Measurements from ENCODE around the gene THSD4.

Gene THSD4

DNA sequence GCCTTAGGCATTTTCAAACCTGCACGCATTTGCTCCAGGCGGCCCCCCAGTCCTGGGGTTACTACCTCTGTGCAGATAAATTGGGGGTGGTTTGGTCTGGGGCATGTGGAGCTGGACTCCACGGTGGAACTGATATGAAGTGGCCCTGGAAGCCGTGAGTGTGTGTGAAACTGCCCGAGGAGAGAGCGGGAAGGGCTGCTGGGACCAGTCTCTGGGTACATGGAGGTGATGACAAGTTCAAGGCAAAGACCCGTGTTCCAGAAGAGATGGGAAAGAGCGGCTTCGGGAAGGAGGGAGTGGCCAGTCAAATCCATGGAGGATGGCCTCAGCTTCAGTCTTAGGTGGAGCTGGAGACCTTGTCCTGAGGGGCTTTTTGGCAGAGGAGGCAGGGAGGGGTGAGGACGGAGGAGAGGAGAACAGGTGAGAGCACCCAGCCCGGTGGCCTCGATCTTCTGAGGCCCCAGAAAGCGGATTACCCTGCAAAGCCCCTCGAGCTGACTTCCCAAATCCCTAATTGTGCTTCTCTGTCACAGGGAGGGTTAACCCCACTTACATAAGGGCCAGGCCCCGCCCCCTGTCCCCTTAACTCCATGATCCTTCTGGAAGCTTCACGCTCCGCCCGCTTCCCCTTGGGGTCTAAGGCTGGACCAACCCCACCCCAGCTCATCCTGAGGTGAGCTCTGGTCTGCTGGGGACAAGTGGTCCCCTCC lies 693.2 kb downstream of the THSD4 start:
- H3K9me2 ChIP-seq (replicated peaks; ENCODE audit: insufficient read depth, low read length), result no peaks in the 10 kb centered on the region
- no peak overlapping the region for H3K4me3 ChIP-seq (ENCODE audit: low read length)
- no peaks in the 10 kb centered on the region for H3K9me3 ChIP-seq (replicated peaks; ENCODE audit: insufficient read depth, low read length)
- no peak overlapping the region for H3K9ac ChIP-seq (ENCODE audit: low read length)
- H3K27ac ChIP-seq (ENCODE audit: low read length), result no peak overlapping the region
- no peaks in the 10 kb centered on the region for H3K36me3 ChIP-seq (replicated peaks; ENCODE audit: insufficient read depth, low read length)
- H3K79me2 ChIP-seq (ENCODE audit: low read length), result no peaks in the 10 kb centered on the region
- no peak overlapping the region for H2AFZ ChIP-seq (ENCODE audit: low read length)
- H3K27me3 ChIP-seq (replicated peaks; ENCODE audit: insufficient read depth, low read length), result no peaks in the 10 kb centered on the region
- no peak for TF ChIP-seq EZH2 (optimal IDR thresholded peaks at IDR 0.05; ENCODE audit: low read depth, low read length)
- TF ChIP-seq CTCF (IDR thresholded peaks at IDR 0.05; ENCODE audit: low read length), result no peak
- TF ChIP-seq EZH2phosphoT487 (IDR thresholded peaks at IDR 0.05; ENCODE audit: low read length), result no peak
- H3K4me2 ChIP-seq (ENCODE audit: low read depth, low read length), result no peak overlapping the region
- H3K4me1 ChIP-seq (ENCODE audit: low read length), result no peaks in the 10 kb centered on the region
- H4K20me1 ChIP-seq (ENCODE audit: insufficient read depth, low read length), result no peaks in the 10 kb centered on the region
- peaks cover 3% of the 10 kb centered on the region; the same call in 1 of the 2 replicates for H3F3A ChIP-seq (ENCODE audit: insufficient read depth, low read length)
- no peak for DNase-seq

DNA sequence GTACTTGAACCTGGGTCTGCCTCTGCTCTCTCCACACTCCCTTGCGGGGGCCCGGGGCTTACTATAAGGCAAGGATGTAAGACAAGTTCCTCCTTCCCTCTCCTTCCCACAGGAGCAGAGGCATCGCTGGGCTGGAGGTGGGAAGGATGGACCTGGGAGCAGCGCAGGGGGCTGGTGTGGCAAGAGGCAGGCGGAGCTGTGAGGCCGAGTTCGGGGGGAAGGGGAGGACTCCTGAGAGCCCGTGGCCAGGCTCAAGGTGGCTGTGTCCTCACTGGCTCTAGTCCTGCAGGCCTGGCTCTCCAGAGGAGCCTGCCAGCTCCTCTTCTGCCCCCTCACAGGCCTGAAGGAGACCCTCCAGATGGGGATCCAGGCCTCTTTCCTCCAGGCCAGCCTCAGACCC lies 694.1 kb downstream of the THSD4 start:
- DNase-seq, result no peak
- TF ChIP-seq CTCF (IDR thresholded peaks at IDR 0.05; ENCODE audit: low read length) (no peak), EZH2 (optimal IDR thresholded peaks at IDR 0.05; ENCODE audit: low read depth, low read length) (no peak), EZH2phosphoT487 (IDR thresholded peaks at IDR 0.05; ENCODE audit: low read length) (no peak)
- Histone ChIP-seq H3K36me3 (replicated peaks; ENCODE audit: insufficient read depth, low read length) (no peaks in the 10 kb centered on the region), H3K9ac (ENCODE audit: low read length) (no peak overlapping the region), H3K4me2 (ENCODE audit: low read depth, low read length) (no peak overlapping the region), H3K27me3 (replicated peaks; ENCODE audit: insufficient read depth, low read length) (no peaks in the 10 kb centered on the region), H2AFZ (ENCODE audit: low read length) (no peak overlapping the region), H3K9me2 (replicated peaks; ENCODE audit: insufficient read depth, low read length) (no peaks in the 10 kb centered on the region), H3K4me3 (ENCODE audit: low read length) (no peak overlapping the region), H3F3A (ENCODE audit: insufficient read depth, low read length) (peaks cover under 1% of the 10 kb centered on the region; the same call in 1 of the 2 replicates), H3K4me1 (ENCODE audit: low read length) (no peaks in the 10 kb centered on the region), H3K27ac (ENCODE audit: low read length) (no peak overlapping the region), H4K20me1 (ENCODE audit: insufficient read depth, low read length) (no peaks in the 10 kb centered on the region), H3K79me2 (ENCODE audit: low read length) (no peaks in the 10 kb centered on the region), H3K9me3 (replicated peaks; ENCODE audit: insufficient read depth, low read length) (no peaks in the 10 kb centered on the region)

GRCh38 chr15:71810256-71811035 lies 695.2 kb downstream of the THSD4 start, which contains the start of gene NR2E3:
Gene NR2E3 (plus strand): TSS chr15:71810554. CDS start chr15:71810744, 190 bp downstream.
- no peak within 1 kb of the TSS for H3K27ac ChIP-seq (ENCODE audit: low read length)

More at GRCh38 chr15:71810256-71811035, 695.2 kb downstream of the THSD4 start, which contains the start of gene NR2E3:
- Histone ChIP-seq H3F3A (ENCODE audit: insufficient read depth, low read length) (no peaks in the 10 kb centered on the region), H4K20me1 (ENCODE audit: insufficient read depth, low read length) (no peaks in the 10 kb centered on the region), H3K9ac (ENCODE audit: low read length) (no peak within 1 kb of the TSS), H3K4me3 (ENCODE audit: low read length) (no peak within 1 kb of the TSS), H3K79me2 (ENCODE audit: low read length) (no peaks in the 10 kb centered on the region), H3K36me3 (replicated peaks; ENCODE audit: insufficient read depth, low read length) (no peaks in the 10 kb centered on the region), H2AFZ (ENCODE audit: low read length) (no peak within 1 kb of the TSS), H3K27me3 (replicated peaks; ENCODE audit: insufficient read depth, low read length) (no peaks in the 10 kb centered on the region), H3K4me2 (ENCODE audit: low read depth, low read length) (no peak within 1 kb of the TSS), H3K4me1 (ENCODE audit: low read length) (no peaks in the 10 kb centered on the region), H3K9me3 (replicated peaks; ENCODE audit: insufficient read depth, low read length) (no peaks in the 10 kb centered on the region), H3K9me2 (replicated peaks; ENCODE audit: insufficient read depth, low read length) (no peaks in the 10 kb centered on the region)
- TF ChIP-seq CTCF (IDR thresholded peaks at IDR 0.05; ENCODE audit: low read length) (no peak), EZH2phosphoT487 (IDR thresholded peaks at IDR 0.05; ENCODE audit: low read length) (no peak), EZH2 (optimal IDR thresholded peaks at IDR 0.05; ENCODE audit: low read depth, low read length) (no peak)
- no peak for DNase-seq

Measured in MM.1S (cell line).